DND-41 (cell line): ENCODE measurements around the gene DCAF15.

Experiments used
- ATAC-seq: fragments of 200-7000 bp; cut with Tn5 transposase; 3 replicates; pipeline ENCODE4 v1.9.1; 2021; ENCODE audit warnings: low read depth; ENCODE audit not compliant: insufficient read depth
- DNase-seq: peaks from one replicate; pipeline ENCODE4 v3.0.0-alpha.2; 2020
- H2AFZ ChIP-seq: 2 replicates; pipeline ENCODE4 v1.6.0; 2012; ENCODE audit warnings: low read depth, low read length
- H3K27ac ChIP-seq: 2 replicates; pipeline ENCODE4 v1.5.1; 2012; ENCODE audit warnings: low read length, inconsistent platforms
- H3K27me3 ChIP-seq: fragments of 200-600 bp; sonication (generic); 2 replicates; pipeline ENCODE4 v1.6.0; 2012; ENCODE audit warnings: low read length, mild to moderate bottlenecking, inconsistent platforms; ENCODE audit not compliant: insufficient read depth, poor library complexity
- H3K36me3 ChIP-seq: 2 replicates; pipeline ENCODE4 v1.5.1; 2012; ENCODE audit warnings: low read length, inconsistent platforms; ENCODE audit not compliant: insufficient read depth
- H3K4me1 ChIP-seq: 2 replicates; pipeline ENCODE4 v1.5.1; 2012; ENCODE audit warnings: mild to moderate bottlenecking, low read length; ENCODE audit not compliant: insufficient read depth
- H3K4me2 ChIP-seq: 2 replicates; pipeline ENCODE4 v1.6.0; 2012; ENCODE audit warnings: mild to moderate bottlenecking, moderate library complexity, low read length, inconsistent platforms; ENCODE audit not compliant: insufficient read depth
- H3K4me3 ChIP-seq, 2 experiments: fragments of 200-600 bp in 1 of 2; shearing (Covaris generic) in 1 of 2; 2 replicates each; pipeline ENCODE4 v1.5.1; 2012 to 2016; ENCODE audit warnings: inconsistent platforms in 2 of 2, low read length in 2 of 2, mild to moderate bottlenecking in 2 of 2, low read depth in 1 of 2, moderate library complexity in 1 of 2
- H3K79me2 ChIP-seq: 2 replicates; pipeline ENCODE4 v1.6.0; 2012; ENCODE audit warnings: low read length, inconsistent platforms; ENCODE audit not compliant: insufficient read depth
- H3K9ac ChIP-seq: 2 replicates; pipeline ENCODE4 v1.6.0; 2012; ENCODE audit warnings: low read depth, mild to moderate bottlenecking, inconsistent platforms, low read length, moderate library complexity
- H3K9me3 ChIP-seq: 2 replicates; pipeline ENCODE4 v1.5.1; 2012; ENCODE audit warnings: low read length, moderate library complexity, mild to moderate bottlenecking, inconsistent platforms; ENCODE audit not compliant: insufficient read depth, severe bottlenecking
- H4K20me1 ChIP-seq: 2 replicates; pipeline ENCODE4 v1.6.0; 2012; ENCODE audit warnings: low read length; ENCODE audit not compliant: insufficient read depth
- EZH2 ChIP-seq: IDR thresholded peaks from 3 replicates; pipeline ENCODE4 v1.6.1; 2012; ENCODE audit warnings: borderline replicate concordance, low read depth, mild to moderate bottlenecking, moderate library complexity, low read length, inconsistent platforms; ENCODE audit not compliant: severe bottlenecking
- TF ChIP-seq, protein P1 (sequence below): IDR thresholded peaks from 2 replicates; pipeline ENCODE4 v1.5.1; 2012; ENCODE audit warnings: borderline replicate concordance, low read length, moderate library complexity, mild to moderate bottlenecking; ENCODE audit not compliant: poor library complexity, severe bottlenecking; ENCODE audit errors: extremely low read depth

The DCAF15 gene

DNA sequence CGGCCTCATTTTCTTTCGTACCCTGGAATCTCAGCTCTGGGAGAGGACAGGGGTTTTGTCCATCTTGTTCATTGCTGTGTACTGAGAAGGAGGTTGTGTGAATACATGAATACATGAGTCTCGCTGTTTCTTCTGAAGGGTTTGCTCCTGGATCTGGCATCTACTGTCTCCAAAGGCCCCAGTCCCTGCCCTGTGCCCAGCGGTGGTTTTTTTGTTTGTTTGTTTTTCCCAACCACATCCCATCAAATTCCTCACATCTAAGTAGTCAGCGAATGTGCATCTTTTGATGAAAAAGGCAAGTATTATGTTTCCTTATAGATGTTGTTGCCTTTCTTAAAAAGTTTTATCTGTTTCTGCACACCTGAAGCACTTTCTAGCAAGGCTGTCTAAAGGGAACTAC lies 12.5 kb downstream of the DCAF15 start:
- Histone ChIP-seq H3K4me3 (no peak overlapping the region), H3K27me3 (no peaks in the 10 kb centered on the region), H4K20me1 (no peaks in the 10 kb centered on the region), H3K36me3 (peaks cover 72% of the 10 kb centered on the region), H3K79me2 (no peaks in the 10 kb centered on the region), H3K9me3 (no peaks in the 10 kb centered on the region), H3K27ac (no peak overlapping the region), H2AFZ (no peak overlapping the region), H3K9ac (no peak overlapping the region), H3K4me2 (no peak overlapping the region), H3K4me1 (no peaks in the 10 kb centered on the region)
- DNase-seq (no peak), ATAC-seq (no peak)
- TF ChIP-seq, protein P1, sequence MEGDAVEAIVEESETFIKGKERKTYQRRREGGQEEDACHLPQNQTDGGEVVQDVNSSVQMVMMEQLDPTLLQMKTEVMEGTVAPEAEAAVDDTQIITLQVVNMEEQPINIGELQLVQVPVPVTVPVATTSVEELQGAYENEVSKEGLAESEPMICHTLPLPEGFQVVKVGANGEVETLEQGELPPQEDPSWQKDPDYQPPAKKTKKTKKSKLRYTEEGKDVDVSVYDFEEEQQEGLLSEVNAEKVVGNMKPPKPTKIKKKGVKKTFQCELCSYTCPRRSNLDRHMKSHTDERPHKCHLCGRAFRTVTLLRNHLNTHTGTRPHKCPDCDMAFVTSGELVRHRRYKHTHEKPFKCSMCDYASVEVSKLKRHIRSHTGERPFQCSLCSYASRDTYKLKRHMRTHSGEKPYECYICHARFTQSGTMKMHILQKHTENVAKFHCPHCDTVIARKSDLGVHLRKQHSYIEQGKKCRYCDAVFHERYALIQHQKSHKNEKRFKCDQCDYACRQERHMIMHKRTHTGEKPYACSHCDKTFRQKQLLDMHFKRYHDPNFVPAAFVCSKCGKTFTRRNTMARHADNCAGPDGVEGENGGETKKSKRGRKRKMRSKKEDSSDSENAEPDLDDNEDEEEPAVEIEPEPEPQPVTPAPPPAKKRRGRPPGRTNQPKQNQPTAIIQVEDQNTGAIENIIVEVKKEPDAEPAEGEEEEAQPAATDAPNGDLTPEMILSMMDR = no peak
- TF ChIP-seq EZH2 = no peak

DNA sequence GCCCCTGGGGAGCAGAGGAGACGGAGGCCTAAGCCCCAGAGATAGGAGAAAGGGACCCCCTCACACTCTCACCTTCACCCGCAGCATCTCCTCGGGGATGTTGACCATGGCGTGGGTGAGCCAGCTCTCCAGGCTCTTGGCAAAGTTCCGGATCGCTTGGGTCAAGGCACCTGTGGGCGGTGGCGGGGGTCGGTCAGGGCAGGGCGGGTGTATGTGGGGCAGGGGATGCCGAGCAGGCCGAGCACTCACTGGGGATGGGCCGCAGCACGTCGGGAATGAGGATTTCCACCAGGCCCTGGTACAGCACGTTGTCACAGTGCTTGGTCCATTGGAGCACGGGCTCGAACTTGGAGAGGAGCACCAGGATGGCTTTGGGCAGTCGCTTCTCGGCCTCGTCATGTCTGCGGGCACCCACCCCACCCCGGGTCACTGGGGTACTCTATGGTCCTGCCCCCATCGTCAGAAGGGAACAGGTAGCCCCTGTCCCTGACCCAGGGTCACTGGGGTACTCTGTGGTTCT lies 13.1 kb downstream of the DCAF15 start:
- Histone ChIP-seq H3K4me3 (no peak overlapping the region), H3K9me3 (no peaks in the 10 kb centered on the region), H2AFZ (no peak overlapping the region), H3K27ac (no peak overlapping the region), H3K36me3 (peaks cover 70% of the 10 kb centered on the region), H3K9ac (no peak overlapping the region), H3K79me2 (no peaks in the 10 kb centered on the region), H4K20me1 (no peaks in the 10 kb centered on the region), H3K4me2 (no peak overlapping the region), H3K27me3 (no peaks in the 10 kb centered on the region), H3K4me1 (no peaks in the 10 kb centered on the region)
- TF ChIP-seq EZH2 = no peak
- TF ChIP-seq, protein P1 = no peak
- ATAC-seq = no peak
- no peak for DNase-seq

DNA sequence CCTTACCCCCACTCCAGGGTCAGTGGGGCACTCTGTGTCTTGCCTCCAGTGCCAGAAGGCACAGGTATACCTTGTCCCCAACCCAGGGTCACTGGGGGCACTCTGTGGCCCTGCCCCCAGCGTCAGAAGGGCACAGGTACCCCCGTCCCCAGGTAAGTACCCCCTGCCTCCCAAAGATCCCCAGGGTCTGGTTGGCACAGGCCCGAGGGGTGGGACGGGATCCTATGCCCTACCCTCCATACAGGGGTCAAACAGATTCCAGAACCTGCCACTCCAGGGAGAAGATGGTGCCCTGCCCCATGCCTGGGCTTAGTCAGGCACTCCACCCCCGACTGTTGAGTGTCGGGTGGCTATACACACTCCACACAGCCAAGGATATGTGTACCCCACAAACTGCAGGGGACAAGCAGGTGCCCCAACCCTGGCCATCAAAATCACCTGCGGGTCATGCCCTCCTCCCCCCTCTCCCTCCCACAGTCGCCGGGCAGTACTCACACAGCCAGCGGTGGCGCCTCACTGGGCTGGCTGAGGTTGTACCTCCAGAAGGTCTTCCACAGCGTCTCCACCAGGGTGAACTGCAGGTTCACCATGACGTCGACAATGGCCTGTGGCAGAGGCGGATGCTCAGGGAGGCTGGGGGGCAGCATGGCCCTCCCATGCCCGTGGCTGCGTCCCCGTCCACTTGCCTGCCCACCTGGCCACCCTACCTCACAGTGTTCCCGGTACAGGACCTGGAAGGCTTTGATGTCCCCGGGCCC lies 13.8 kb downstream of the DCAF15 start:
- Histone ChIP-seq H3K4me1 (no peaks in the 10 kb centered on the region), H3K9me3 (no peaks in the 10 kb centered on the region), H3K9ac (no peak overlapping the region), H3K27ac (no peak overlapping the region), H2AFZ (no peak overlapping the region), H3K4me2 (no peak overlapping the region), H3K4me3 (no peak overlapping the region), H3K27me3 (no peaks in the 10 kb centered on the region), H4K20me1 (no peaks in the 10 kb centered on the region), H3K36me3 (peaks cover 64% of the 10 kb centered on the region), H3K79me2 (no peaks in the 10 kb centered on the region)
- TF ChIP-seq, protein P1 = no peak
- no peak for TF ChIP-seq EZH2
- no peak for ATAC-seq
- no peak for DNase-seq
